HG03354 (cell line): ENCODE data around the gene RHBDD2.
"Not testable (repeated sequence)": the region's sequence is repeated elsewhere in the genome, so short reads cannot be mapped to it uniquely, and the experiment has no call there.

Source experiments
- ATAC-seq: cut with Tn5 transposase; IDR thresholded peaks from one replicate; pipeline ENCODE4 v1.9.1; 2021; ENCODE audit warnings: mild to moderate bottlenecking; ENCODE audit not compliant: unreplicated experiment, poor library complexity, severe bottlenecking

The RHBDD2 gene

GRCh38 chr7:75887669-75888369 is 9.0 kb downstream of the RHBDD2 start:
- no peak for ATAC-seq

- ATAC-seq, result no peak
Observed at GRCh38 chr7:75888464-75889222, 9.8 kb downstream of the RHBDD2 start.

- no peak for ATAC-seq
Observed at GRCh38 chr7:75889223-75889825, 10.5 kb downstream of the RHBDD2 start.

GRCh38 chr7:75889826-75890225 is 11.0 kb downstream of the RHBDD2 start:
- no peak for ATAC-seq

GRCh38 chr7:75891237-75891636 is 12.4 kb downstream of the RHBDD2 start:
- not testable (repeated sequence) for ATAC-seq

DNA sequence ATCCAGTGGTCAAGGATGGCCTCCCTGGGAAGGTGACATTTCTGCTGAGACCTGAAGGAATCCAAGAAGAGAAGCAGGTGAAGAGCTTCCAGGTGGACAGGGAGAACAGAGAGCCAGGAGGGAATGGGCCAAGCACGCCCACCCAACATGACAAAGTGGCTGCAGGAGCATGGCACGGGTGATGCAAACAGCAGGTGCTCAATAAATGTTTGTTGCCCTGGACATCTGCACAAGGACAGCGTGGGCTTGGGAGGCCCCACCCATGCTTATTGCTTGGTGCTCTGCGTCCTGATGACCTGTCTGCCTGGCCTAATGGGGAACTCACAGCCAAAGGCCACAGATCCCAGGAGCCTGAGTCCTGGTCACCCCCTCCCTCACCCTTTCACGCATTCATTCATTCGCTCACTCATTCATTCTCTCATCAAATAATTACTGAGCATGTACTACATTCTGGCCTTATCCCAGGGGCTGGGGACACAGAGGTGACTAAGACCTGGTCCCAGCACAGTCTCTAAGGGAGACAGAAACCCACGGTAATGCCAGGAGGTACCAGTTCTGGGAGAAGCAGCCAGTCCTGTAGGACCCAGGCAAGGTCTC is 13.1 kb downstream of the RHBDD2 start:
- no peak for ATAC-seq

- ATAC-seq, result no peak
Observed at GRCh38 chr7:75892634-75893272, 13.9 kb downstream of the RHBDD2 start.

DNA sequence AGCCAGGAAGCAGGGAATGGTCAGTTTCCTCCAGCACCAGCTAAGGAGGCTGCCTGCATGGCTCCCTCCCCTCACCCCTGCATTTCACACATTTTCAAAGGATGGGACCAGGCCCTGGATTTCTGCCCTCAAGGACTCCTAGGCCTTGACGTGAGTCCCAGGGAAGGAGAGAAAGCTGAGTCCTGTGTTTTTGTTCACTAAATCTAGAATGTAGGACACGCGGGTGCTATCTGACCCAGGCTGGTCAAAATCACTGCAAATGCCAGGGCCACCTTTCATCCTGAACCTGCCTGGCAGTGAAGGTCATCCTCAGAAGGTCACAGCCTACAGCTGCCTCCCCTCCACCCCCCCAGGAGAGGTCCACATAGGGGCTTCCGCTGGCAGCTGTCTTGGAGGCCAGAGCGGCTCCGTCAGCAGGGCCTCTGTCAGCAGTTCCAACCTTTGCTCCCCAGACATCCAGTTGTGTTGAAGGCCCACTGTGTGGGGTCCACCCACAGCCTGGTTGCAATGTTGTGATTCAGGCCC is 18.0 kb downstream of the RHBDD2 start:
- no peak for ATAC-seq

GRCh38 chr7:75900617-75901315 is 21.9 kb downstream of the RHBDD2 start:
- no peak for ATAC-seq

DNA sequence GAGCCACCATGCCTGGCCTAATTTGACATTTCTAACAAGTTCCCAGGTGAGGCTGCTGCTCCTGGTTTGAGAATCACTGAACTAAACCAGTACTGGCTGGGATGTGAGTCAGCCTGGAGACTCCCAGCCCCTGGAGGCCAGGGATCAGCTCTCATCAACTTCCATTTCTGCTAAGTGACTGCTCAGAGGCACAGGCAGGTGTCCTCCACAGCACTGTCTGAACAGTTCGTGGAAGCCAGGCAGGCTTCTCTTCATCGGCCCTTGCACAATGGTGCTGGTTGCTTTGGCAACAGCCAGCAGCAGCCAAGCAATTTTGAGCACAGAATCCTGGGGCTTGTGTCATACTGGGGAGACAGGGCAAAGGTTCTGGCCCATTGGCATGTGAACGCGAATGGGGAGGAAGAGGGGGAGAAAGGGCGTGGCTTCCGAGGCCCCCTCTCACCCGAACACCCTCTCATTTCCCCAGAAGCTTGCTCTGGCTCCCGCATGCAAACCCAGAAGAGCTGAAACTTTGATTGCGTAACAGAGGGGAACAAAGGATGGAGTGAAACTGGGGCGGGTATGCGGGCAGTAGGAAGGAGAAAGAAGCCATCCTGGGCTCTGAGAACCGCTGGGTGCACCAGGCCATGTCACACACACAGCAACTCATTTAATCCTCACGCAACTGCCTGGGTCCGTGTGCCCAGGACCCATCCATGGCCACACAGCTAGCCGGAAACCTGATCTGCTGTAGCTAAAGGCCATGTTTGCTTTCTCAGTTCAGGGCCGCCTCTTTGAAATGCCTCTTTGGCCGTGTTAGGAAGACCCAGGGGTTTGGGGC is 27.2 kb downstream of the RHBDD2 start:
- no peak for ATAC-seq

DNA sequence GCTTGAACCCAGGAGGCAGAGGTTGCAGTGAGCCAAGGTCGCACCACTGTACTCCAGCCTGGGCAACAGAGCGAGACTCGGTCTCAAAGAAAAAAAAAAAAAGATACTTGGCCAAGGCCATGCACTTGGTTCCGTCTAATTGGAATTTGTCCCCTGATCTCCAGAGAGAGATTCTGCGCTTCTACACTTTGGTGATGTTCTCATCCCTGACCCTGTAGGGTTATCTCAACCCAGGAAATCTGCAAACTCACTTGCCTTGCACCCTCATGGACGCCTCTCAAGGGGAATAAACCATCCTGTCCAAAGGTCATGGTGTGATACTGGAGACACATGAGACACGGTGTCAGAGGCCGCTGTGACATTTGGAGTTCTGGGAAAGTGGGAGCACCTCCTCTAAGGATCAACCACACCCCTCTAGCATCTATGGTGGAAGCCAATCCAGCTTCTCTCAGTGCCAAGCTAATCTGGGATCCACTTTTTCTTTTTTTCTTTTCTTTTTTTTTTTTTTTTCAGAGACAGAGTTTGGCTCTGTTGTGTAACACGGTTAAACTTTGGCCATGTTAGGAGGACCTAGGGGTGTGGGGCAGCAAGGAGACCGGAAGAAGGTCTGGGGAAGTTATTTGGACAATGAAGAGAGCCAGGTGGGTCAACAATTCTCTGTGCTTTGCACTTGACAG is 28.3 kb downstream of the RHBDD2 start:
- ATAC-seq, result no peak

- ATAC-seq, result not testable (repeated sequence)
Observed at GRCh38 chr7:75907668-75908039, 28.8 kb downstream of the RHBDD2 start.

DNA sequence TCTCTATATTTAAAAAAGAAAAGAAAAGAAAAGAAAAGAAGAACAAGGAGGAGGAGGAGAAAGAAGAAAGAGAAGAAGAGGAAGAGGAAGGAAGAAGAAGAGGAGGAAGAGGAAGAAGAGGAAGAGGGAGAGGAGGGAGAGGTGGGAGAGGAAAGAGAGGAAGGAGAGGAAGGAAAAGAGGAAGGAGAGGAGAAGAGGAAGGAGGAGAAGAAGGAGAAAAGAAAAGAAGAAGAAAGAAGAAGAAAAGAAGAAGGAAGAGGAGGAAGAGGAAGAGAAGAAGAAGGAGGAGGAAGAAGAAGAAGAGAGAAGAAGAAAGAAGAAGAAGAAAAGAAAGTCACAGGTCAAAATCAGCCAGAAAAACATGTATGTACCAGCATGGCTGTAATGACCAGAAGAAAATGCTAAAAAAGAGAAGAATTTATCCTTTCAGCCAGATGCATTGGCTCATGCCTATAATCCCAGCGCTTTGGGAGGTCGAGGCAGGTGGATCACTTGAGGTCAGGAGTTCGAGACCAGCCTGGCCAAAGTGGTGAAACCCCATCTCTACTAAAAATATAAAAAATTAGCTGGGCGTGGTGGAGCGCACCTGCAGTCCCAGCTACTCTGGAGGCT is 30.8 kb downstream of the RHBDD2 start:
- ATAC-seq, result no peak

DNA sequence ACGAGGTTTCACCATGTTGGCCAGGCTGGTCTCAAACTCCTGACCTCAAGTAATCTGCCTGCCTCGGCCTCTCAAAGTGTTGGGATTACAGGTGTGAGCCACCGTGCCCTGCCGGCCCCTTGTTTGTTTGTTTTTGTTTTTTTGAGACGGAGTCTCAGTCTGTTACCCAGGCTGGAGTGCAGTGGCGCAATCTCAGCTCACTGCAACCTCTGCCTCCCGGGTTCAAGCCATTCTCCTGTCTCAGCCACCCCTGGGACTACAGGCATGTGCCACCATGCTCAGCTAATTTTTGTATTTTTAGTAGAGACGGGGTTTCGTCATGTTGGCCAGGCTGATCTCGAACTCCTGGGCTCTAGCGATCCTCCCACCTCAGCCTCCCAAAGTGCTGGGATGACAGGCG is 32.4 kb downstream of the RHBDD2 start:
- ATAC-seq, result not testable (repeated sequence)

GRCh38 chr7:75913437-75913836 is 34.6 kb downstream of the RHBDD2 start:
- no peak for ATAC-seq

DNA sequence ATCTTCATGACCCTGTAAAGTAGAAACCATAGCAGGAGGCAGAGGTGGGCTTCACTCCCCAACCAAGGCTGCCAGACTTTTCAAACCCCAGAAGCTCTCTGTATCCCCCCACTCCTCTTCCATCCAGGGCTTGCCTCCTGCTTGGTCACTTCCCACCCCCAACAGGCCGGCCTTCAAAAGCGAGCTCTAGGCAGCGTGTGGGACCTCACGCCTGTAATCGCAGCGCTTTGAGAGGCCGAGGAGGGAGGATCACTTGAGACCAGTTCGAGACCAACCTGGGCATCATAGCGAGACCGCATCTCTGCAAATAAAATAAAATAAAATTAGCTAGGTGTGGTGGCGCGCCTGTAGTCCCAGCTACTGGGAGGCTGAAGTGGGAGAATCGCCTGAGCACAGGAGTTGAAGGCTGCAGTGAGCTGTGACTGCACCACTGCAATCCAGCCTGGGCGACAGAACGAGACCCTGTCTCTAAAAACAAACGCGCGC is 35.4 kb downstream of the RHBDD2 start:
- no peak for ATAC-seq

- ATAC-seq, result peak; percentile 94
Observed at GRCh38 chr7:75914655-75915415, 36.0 kb downstream of the RHBDD2 start, which contains the start of gene POR. POR (plus strand) TSS chr7:75915155; CDS start chr7:75954002, 38,847 bp downstream.
